ENCODE results near the gene VARS1. TPM values are rescaled to one million over a fixed set of nuclear protein-coding genes. Genes with fewer than 3 reads are reported as not detected.

Gene VARS1
- total RNA-seq, 1 donor from 2014 or later: 165 TPM

GRCh38 chr6:31775633-31776484 lies 19.7 kb downstream of the VARS1 start:
- DNase-seq (ENCODE audit: low read depth): no peak
- Histone ChIP-seq H3K36me3 (ENCODE audit: control insufficient read depth, insufficient read depth, low read length) (peaks cover 2% of the 10 kb centered on the region), H3K4me3 (ENCODE audit: low read depth, low read length) (no peak overlapping the region), H3K27me3 (ENCODE audit: control insufficient read depth, insufficient read depth, low read length) (no peaks in the 10 kb centered on the region)
- no peak for TF ChIP-seq CTCF (IDR thresholded peaks at IDR 0.05; ENCODE audit: insufficient read depth, low read length, poor library complexity, severe bottlenecking)

- Histone ChIP-seq H3K4me3 (ENCODE audit: low read depth, low read length) (no peak overlapping the region), H3K36me3 (ENCODE audit: control insufficient read depth, insufficient read depth, low read length) (peaks cover 2% of the 10 kb centered on the region), H3K27me3 (ENCODE audit: control insufficient read depth, insufficient read depth, low read length) (no peaks in the 10 kb centered on the region)
- no peak for TF ChIP-seq CTCF (IDR thresholded peaks at IDR 0.05; ENCODE audit: insufficient read depth, low read length, poor library complexity, severe bottlenecking)
- no peak for DNase-seq (ENCODE audit: low read depth)
Observed at GRCh38 chr6:31775184-31775583, 20.4 kb downstream of the VARS1 start.

- TF ChIP-seq CTCF (IDR thresholded peaks at IDR 0.05; ENCODE audit: insufficient read depth, low read length, poor library complexity, severe bottlenecking): no peak
- Histone ChIP-seq H3K36me3 (ENCODE audit: control insufficient read depth, insufficient read depth, low read length) (no peaks in the 10 kb centered on the region), H3K4me3 (ENCODE audit: low read depth, low read length) (no peak overlapping the region), H3K27me3 (ENCODE audit: control insufficient read depth, insufficient read depth, low read length) (no peaks in the 10 kb centered on the region)
- no peak for DNase-seq (ENCODE audit: low read depth)
Observed at GRCh38 chr6:31771992-31772358, 23.6 kb downstream of the VARS1 start.

- no peak for TF ChIP-seq CTCF (IDR thresholded peaks at IDR 0.05; ENCODE audit: insufficient read depth, low read length, poor library complexity, severe bottlenecking)
- DNase-seq (ENCODE audit: low read depth): no peak
- no peak overlapping the region for H3K4me3 ChIP-seq (ENCODE audit: low read depth, low read length)
- no peaks in the 10 kb centered on the region for H3K36me3 ChIP-seq (ENCODE audit: control insufficient read depth, insufficient read depth, low read length)
- H3K27me3 ChIP-seq (ENCODE audit: control insufficient read depth, insufficient read depth, low read length): no peaks in the 10 kb centered on the region
Observed at GRCh38 chr6:31770860-31771259, 24.7 kb downstream of the VARS1 start.

- Histone ChIP-seq H3K27me3 (ENCODE audit: control insufficient read depth, insufficient read depth, low read length) (no peaks in the 10 kb centered on the region), H3K4me3 (ENCODE audit: low read depth, low read length) (no peak overlapping the region), H3K36me3 (ENCODE audit: control insufficient read depth, insufficient read depth, low read length) (no peaks in the 10 kb centered on the region)
- TF ChIP-seq CTCF (IDR thresholded peaks at IDR 0.05; ENCODE audit: insufficient read depth, low read length, poor library complexity, severe bottlenecking): peak; percentile 84
- DNase-seq (ENCODE audit: low read depth): no peak
Observed at GRCh38 chr6:31769684-31770371, 25.7 kb downstream of the VARS1 start.
